Measurements from ENCODE around the gene KREMEN1.

The KREMEN1 gene

DNA sequence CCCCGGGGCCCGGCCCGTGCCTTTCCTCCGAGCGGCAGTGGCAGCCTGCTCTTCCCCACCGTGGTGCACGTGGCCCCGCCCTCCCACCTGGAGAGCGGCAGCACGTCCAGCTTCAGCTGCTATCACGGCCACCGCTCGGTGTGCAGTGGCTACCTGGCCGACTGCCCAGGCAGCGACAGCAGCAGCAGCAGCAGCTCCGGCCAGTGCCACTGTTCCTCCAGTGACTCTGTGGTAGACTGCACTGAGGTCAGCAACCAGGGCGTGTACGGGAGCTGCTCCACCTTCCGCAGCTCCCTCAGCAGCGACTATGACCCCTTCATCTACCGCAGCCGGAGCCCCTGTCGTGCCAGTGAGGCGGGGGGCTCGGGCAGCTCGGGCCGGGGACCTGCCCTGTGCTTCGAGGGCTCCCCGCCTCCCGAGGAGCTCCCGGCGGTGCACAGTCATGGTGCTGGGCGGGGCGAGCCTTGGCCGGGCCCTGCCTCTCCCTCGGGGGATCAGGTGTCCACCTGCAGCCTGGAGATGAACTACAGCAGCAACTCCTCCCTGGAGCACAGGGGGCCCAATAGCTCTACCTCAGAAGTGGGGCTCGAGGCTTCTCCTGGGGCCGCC is 23.1 kb upstream of the KREMEN1 start:
- no peak for DNase-seq (ENCODE audit: low spot score)

DNA sequence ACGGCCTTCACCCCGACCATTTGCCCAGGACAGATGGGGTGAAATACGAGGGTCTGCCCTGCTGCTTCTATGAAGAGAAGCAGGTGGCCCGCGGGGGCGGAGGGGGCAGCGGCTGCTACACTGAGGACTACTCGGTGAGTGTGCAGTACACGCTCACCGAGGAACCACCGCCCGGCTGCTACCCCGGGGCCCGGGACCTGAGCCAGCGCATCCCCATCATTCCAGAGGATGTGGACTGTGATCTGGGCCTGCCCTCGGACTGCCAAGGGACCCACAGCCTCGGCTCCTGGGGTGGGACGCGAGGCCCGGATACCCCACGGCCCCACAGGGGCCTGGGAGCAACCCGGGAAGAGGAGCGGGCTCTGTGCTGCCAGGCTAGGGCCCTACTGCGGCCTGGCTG is 22.4 kb upstream of the KREMEN1 start:
- no peak for DNase-seq (ENCODE audit: low spot score)

GRCh38 chr22:29053048-29053702 is 19.7 kb upstream of the KREMEN1 start:
- no peak for DNase-seq (ENCODE audit: low spot score)

- DNase-seq (ENCODE audit: low spot score): no peak
Observed at GRCh38 chr22:29054251-29054767, 18.5 kb upstream of the KREMEN1 start.

DNA sequence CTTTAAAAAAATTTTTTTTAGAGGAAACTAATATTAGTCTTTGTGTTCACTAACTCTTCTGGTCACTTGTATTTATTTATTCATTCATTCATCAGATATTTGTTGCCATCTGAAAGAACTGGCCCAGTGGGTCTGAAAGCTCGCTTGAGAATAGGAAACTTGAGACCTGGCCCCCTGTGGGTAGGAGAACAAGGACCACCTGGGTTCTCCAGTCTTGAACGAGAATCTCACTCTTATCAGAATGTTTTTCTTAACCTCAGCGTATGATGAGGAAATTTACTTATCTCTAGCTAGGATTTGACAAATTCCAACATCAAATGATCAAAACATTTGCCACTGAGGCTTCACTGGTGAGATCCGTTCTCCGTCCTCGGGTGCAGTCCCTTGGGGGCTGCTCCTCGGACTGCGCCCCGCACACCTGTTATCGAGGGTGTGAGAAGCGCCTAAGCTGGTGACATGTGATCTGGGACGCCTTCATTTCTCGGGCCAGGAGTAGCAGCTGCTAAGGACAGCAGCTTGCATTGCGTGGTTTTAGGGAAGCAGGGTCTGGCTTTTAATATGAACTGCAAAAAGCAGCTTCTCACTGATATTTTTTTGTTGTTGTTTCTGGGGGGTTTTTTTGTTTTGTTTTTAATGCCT is 17.5 kb upstream of the KREMEN1 start:
- DNase-seq (ENCODE audit: low spot score): peak; percentile 58

GRCh38 chr22:29056472-29056871 is 16.4 kb upstream of the KREMEN1 start:
- no peak for DNase-seq (ENCODE audit: low spot score)

- DNase-seq (ENCODE audit: low spot score): no peak
Observed at GRCh38 chr22:29060251-29060869, 12.5 kb upstream of the KREMEN1 start.

GRCh38 chr22:29060931-29061330 is 11.9 kb upstream of the KREMEN1 start:
- DNase-seq (ENCODE audit: low spot score): no peak

- no peak for DNase-seq (ENCODE audit: low spot score)
Observed at GRCh38 chr22:29061773-29062172, 11.1 kb upstream of the KREMEN1 start, which contains the start of gene C22orf31. C22orf31 (minus strand) TSS chr22:29061831; CDS start chr22:29061792, 39 bp downstream.

DNA sequence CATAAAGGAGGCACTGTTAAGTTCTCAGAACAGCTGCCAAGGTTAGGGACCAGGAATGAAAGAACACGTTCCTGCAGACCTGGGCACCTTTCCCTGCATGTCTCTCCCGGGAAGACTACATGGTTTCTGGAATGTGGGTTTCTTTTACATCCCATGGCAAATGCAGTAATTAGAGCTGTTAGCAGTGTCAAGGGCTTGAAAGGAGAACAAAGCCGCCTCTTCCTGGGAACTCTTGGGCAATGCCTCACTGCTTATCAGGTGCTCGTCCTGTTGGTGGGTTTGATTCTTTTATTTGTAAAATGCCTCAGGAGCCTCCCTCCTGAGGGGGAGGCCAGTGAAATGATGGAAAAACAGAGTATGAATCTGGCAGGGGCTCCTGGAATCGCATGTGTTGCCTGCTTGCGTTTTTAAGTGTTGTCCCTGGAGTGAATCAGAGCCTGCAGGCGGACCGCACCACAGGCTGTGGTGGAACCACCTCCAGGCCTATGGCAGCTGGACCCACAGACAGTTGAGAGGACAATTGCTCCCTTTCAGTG is 10.5 kb upstream of the KREMEN1 start:
- DNase-seq (ENCODE audit: low spot score): no peak

DNA sequence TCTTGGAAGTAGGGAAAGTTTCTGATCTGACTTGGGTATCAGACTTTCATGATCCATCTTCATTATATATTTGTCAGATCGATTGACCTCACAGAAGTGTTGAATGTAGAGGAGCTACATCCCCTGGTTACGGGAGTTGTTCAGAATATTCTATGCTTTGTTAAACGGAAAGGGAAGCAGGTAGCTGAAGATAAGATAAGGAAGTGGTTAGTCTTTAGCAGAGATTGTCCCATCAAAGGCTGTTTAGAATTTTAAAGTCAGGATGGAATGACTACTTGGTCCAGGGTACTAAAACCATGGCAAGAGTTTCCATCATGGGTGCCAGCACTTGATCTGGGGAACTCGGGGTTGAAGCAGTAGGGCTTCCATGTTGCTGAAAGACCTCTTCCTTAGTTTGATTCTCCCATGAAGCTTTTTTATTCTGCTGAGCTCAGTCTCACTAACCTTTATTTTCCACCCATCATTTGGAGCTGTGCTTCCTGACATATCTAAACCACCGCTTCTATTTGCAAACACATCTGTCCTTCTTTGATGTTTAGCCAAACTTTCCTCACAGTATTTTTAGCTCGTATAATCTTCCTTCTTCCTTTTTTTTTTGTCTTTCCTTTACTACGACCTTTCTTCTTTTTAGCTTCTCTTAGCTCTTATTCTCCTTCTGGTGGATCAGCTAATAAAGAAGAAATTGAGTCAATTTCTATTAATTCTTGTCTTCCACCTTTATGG is 7.2 kb upstream of the KREMEN1 start:
- no peak for DNase-seq (ENCODE audit: low spot score)

DNA sequence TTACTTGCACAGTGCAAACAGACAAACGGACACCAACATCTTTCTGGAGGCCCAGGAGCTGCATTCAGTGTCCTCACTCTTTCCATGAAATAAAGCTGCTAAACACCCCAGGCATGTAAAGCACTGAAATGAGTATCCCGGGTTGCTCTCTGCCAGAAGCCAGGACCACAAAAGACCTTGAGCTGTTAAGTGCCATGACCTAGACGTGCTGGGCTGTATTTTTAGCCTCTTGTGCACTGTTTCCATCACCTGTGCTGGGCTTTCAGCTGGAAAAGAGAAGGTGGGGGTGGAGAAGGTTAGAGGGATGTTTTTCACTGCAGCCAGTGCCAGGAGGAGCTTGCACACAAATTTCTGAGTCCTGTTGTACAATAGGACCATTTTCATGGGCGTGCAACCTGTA is 3.4 kb upstream of the KREMEN1 start:
- no peak for DNase-seq (ENCODE audit: low spot score)

GRCh38 chr22:29070490-29070889 is 2.3 kb upstream of the KREMEN1 start:
- no peak for DNase-seq (ENCODE audit: low spot score)

GRCh38 chr22:29071261-29072045 is 1.4 kb upstream of the KREMEN1 start:
- DNase-seq (ENCODE audit: low spot score): no peak

DNA sequence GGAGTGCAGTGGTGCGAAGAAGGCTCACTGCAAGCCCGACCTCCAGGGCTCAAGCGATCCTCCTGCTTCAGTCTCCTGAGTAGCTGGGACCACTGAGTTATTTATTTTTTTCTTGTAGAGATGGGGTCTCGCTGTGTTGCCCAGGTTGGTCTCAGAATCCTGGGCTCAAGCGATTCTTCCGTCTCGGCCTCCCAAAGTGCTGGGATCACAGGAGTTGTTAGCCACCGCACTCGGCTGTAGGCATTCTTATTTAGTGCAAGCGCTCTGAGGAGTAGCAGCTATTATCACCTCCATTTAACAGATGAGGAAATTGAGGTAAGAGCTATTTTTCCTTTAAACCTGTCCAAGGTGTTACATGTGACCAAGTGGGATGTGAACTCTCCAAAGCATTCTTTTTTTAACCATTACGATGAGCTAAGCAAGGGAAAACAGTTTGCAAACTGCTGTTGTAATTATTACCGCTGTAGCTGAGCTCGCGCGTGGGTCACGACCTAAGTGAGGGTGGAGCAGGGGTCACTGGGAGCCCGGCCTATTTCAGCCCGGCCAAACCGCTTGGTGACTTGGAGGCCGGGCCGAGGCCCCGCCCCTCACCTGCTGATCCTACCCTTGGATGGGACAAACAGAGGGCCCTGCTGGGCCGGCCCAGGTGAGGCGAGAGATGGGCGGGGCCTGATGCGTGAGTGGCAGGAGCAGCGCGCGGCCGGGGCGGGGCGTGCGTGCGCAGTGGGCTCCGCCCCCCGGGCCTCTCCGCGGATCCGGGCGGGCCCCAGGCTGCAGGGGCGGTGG is 449 bp upstream of the KREMEN1 start:
- peak; percentile 81 for DNase-seq (ENCODE audit: low spot score)

- no peak for DNase-seq (ENCODE audit: low spot score)
Observed at GRCh38 chr22:29073618-29074275, 912 bp downstream of the KREMEN1 start.

DNA sequence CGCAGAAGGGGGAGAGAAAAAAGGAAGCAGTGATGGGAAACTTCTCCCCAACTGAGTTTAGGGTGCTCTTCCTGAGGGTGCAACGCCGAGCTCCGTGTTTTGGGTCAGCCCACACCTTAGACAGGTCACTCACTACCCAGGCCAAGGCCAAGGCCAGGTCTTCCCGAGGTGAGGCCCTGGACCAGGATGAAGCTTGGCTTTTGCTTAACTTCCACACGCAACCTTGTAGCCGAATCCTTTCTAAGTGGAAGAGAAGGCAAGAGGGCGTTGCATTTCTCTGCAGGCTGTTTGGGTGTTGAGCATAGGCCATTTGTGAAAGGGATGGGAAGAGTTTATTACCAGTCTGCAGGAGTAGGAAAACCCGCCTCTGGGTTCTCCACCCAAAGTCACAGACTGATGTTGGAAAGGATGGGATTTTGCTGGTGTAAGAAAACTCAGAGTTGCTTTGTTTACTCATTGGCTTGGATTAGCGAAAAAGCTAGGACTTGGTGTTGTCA is 1.5 kb downstream of the KREMEN1 start:
- no peak for DNase-seq (ENCODE audit: low spot score)

DNA sequence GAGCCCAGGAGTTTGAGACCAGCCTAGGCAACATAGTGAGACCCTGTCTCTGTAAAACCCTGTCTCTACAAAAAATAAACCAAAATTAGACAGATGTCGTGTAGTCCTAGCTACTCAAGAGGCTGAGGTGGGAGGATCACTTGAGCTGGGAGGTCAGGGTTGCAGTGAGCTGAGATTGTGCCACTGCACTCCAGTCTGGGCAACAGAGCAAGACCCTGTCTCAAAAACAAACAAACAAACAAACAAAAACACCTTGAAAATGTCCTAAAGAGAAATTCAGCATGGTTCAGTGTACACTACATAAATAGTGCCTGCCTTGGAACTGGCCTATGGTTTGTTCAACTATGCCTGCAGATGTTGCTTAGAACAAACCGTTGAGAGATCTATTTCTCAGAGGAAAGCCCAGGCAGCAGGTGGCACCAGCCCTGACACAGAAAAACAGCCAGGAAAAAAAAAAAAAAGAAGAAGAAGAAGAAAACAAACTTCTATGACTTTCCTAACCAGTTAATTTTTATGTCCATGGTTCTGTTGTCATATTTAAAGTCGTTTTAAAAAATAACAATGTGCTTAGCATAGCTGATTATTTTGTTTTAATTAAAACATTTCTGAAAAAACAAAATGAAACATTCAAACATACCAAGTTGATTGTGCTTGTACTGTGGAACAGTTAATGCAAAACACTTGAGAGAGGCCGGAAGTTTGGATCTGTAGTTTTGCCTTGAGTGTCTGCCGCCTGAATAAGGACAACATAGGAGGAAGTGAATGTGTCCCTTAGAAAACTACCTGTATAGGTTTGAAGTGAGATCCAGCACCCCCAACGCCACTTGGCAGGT is 5.4 kb downstream of the KREMEN1 start:
- peak; percentile 88 for DNase-seq (ENCODE audit: low spot score)

- no peak for DNase-seq (ENCODE audit: low spot score)
Observed at GRCh38 chr22:29078869-29079207, 6.0 kb downstream of the KREMEN1 start.

All from NAMALWA (cell line).